A549 (cell line): ENCODE measurements around the gene DLL4. TPM values are rescaled to one million over a fixed set of nuclear protein-coding genes. Genes with fewer than 3 reads are reported as not detected.

Source experiments
- ATAC-seq, 2 experiments: fragments of 200-7000 bp in 1 of 2; fragments of >200 bp in 1 of 2; cut with Nextera tagmentation in 1 of 2; cut with Tn5 transposase in 1 of 2; 3 replicates each; pipeline versions ENCODE4 v1.8.0 to v1.9.1; 2018 to 2020; ENCODE audit warnings: mild to moderate bottlenecking in 1 of 2, moderate library complexity in 1 of 2
- CTCF ChIA-PET: fragments of 300-600 bp; sonication (Branson Sonifier 250); formaldehyde crosslinking; extraction: SDS; loops from one replicate; lab custom pipeline; 2021; ENCODE audit warnings: antibody characterized with exemption, inconsistent platforms; lab: Yijun Ruan, JAX
- POLR2A ChIA-PET: fragments of 350-600 bp; formaldehyde crosslinking; extraction: SDS; loops from one replicate; lab custom pipeline; 2021; ENCODE audit warnings: antibody characterized with exemption, inconsistent platforms; lab: Yijun Ruan, JAX
- DNase-seq, 2 experiments: peaks; one replicate each; pipeline versions ENCODE4 v3.0.0 to v3.0.0-alpha.2; 2011 to 2016; ENCODE audit warnings: low read depth in 1 of 2, low spot score in 1 of 2
- FAIRE-seq: peaks from 2 replicates; lab custom pipeline; 2011; peaks lifted over from hg19 to GRCh38; lab: Jason Lieb, UNC
- H3K27ac ChIP-seq, 2 experiments: fragments of >200 bp; sonication (Bioruptor Twin); formaldehyde crosslinking; 3 replicates each; pipeline ENCODE4 v1.5.1; 2016 to 2017
- H3K4me1 ChIP-seq: fragments of >200 bp; sonication (Bioruptor Twin); formaldehyde crosslinking; 3 replicates; pipeline ENCODE4 v1.6.1; 2016
- H3K4me2 ChIP-seq: fragments of >200 bp; sonication (Bioruptor Twin); formaldehyde crosslinking; 3 replicates; pipeline ENCODE4 v1.6.1; 2016
- H3K4me3 ChIP-seq: fragments of >200 bp; sonication (Bioruptor Twin); formaldehyde crosslinking; 3 replicates; pipeline ENCODE4 v1.5.1; 2016
- H3K9me3 ChIP-seq: fragments of >200 bp; sonication (Bioruptor Twin); formaldehyde crosslinking; 3 replicates; pipeline ENCODE4 v1.6.1; 2016
- CEBPB ChIP-seq, 2 experiments: fragments of >200 bp in 1 of 2; sonication (Bioruptor Twin) in 1 of 2; formaldehyde crosslinking in 1 of 2; IDR thresholded peaks; 2 replicates each; pipeline ENCODE4 v1.6.1; 2012 to 2016
- CHD4 ChIP-seq: fragments of 200-600 bp; sonication (generic); IDR thresholded peaks from 2 replicates; pipeline ENCODE4 v1.6.1; 2016; ENCODE audit warnings: antibody characterized with exemption, mild to moderate bottlenecking, borderline replicate concordance
- EHF ChIP-seq: fragments of 250-450 bp; sonication (Bioruptor Pico); IDR thresholded peaks from 2 replicates; pipeline ENCODE4 v1.5.0; 2020; ENCODE audit warnings: mild to moderate bottlenecking
- EHMT2 ChIP-seq: fragments of 200-600 bp; sonication (generic); IDR thresholded peaks from 2 replicates; pipeline ENCODE4 v1.6.1; 2016; ENCODE audit warnings: antibody characterized with exemption, low read depth, mild to moderate bottlenecking, moderate library complexity
- FOSL2 ChIP-seq, 2 experiments: fragments of 450-650 bp in 1 of 2; fragments of >200 bp in 1 of 2; sonication (Bioruptor Twin) in 1 of 2; formaldehyde crosslinking; IDR thresholded peaks; 2 replicates each; pipeline versions ENCODE4 v1.5.0 to v1.6.1; 2016 to 2020; ENCODE audit warnings: mild to moderate bottlenecking in 1 of 2, moderate library complexity in 1 of 2
- KDM1A ChIP-seq: fragments of 200-600 bp; sonication (generic); IDR thresholded peaks from 2 replicates; pipeline ENCODE4 v1.6.1; 2016; ENCODE audit warnings: low read depth, mild to moderate bottlenecking
- MAZ ChIP-seq: fragments of 150-350 bp; IDR thresholded peaks from 2 replicates; pipeline ENCODE4 v1.6.1; 2014; ENCODE audit warnings: antibody characterized with exemption, low read depth, low read length, borderline replicate concordance
- RARB ChIP-seq: fragments of 250-450 bp; sonication (Bioruptor Pico); IDR thresholded peaks from 2 replicates; pipeline ENCODE4 v1.8.0; 2021; ENCODE audit warnings: mild to moderate bottlenecking, moderate library complexity
- RNF2 ChIP-seq: fragments of 200-600 bp; sonication (generic); IDR thresholded peaks from 2 replicates; pipeline ENCODE4 v1.6.1; 2016; ENCODE audit warnings: low read depth, mild to moderate bottlenecking, antibody characterized with exemption, moderate library complexity, borderline replicate concordance
- SMC3 ChIP-seq: fragments of >200 bp; sonication (Bioruptor Twin); formaldehyde crosslinking; IDR thresholded peaks from 3 replicates; pipeline ENCODE4 v1.6.1; 2018; ENCODE audit warnings: inconsistent platforms
- TP53 ChIP-seq: fragments of 250-450 bp; sonication (Bioruptor Pico); IDR thresholded peaks from 2 replicates; pipeline ENCODE4 v1.5.0; 2021; ENCODE audit warnings: mild to moderate bottlenecking, moderate library complexity
- ZFP36 ChIP-seq: fragments of 450-650 bp; IDR thresholded peaks from 2 replicates; pipeline ENCODE4 v1.6.1; 2014; ENCODE audit warnings: borderline replicate concordance; ENCODE audit not compliant: partially characterized antibody
- ZNF302 ChIP-seq: fragments of 250-450 bp; sonication (Bioruptor Pico); IDR thresholded peaks from 2 replicates; pipeline ENCODE4 v1.9.0; 2021; ENCODE audit warnings: inconsistent platforms, mild to moderate bottlenecking, moderate library complexity
- ZSCAN20 ChIP-seq: fragments of 250-450 bp; sonication (Bioruptor Pico); IDR thresholded peaks from 2 replicates; pipeline ENCODE4 v1.8.0; 2022; ENCODE audit warnings: mild to moderate bottlenecking, moderate library complexity
- WGBS: methylation state at CpG from one replicate; pipeline ENCODE4 v1.1.6; 2017; ENCODE audit errors: missing lambda C conversion rate; 5-methylcytosine and 5-hydroxymethylcytosine counted together
- polyA plus RNA-seq, 4 experiments: library from polyadenylated mRNA; depleted of rRNA in 3 of 4; stranded (reverse); fragments of >200 nt; fragmentation: RNase III in 1 of 4; extraction: RNeasy Plus Mini Kit Qiagen cat#74134 plus additional on column Dnase treatment in 1 of 4; gene quantifications; 2 replicates in 3 of 4; 3 replicates in 1 of 4; pipeline ENCODE4 v1.2.3, GENCODE V29; 2011 to 2017
- TF ChIP-seq, protein P1 (sequence below): fragments of 250-450 bp; sonication (Bioruptor Pico); IDR thresholded peaks from 2 replicates; pipeline ENCODE4 v1.5.0; 2020; ENCODE audit warnings: low read depth, mild to moderate bottlenecking, moderate library complexity
- TF ChIP-seq, protein P2 (sequence below): IDR thresholded peaks from 2 replicates; pipeline ENCODE4 v1.6.1; 2012
- TF ChIP-seq, protein P3 (sequence below): IDR thresholded peaks from 2 replicates; pipeline ENCODE4 v1.6.1; 2012
- TF ChIP-seq, protein P4 (sequence below): fragments of 150-350 bp; IDR thresholded peaks from 2 replicates; pipeline ENCODE4 v1.6.1; 2014; ENCODE audit warnings: low read depth, mild to moderate bottlenecking, low read length
- TF ChIP-seq, protein P5 (sequence below): fragments of >200 bp; sonication (Bioruptor Twin); formaldehyde crosslinking; IDR thresholded peaks from 3 replicates; pipeline ENCODE4 v1.6.1; 2016
- TF ChIP-seq, protein P6 (sequence below): fragments of 250-450 bp; sonication (Bioruptor Pico); IDR thresholded peaks from 2 replicates; pipeline ENCODE4 v1.5.0; 2021; ENCODE audit warnings: mild to moderate bottlenecking, moderate library complexity, borderline replicate concordance

DLL4 gene
- polyA plus RNA-seq, 2 of the 4 experiments (the other 2 are of a cell fraction) = 0.09 to 0.28 TPM

DNA sequence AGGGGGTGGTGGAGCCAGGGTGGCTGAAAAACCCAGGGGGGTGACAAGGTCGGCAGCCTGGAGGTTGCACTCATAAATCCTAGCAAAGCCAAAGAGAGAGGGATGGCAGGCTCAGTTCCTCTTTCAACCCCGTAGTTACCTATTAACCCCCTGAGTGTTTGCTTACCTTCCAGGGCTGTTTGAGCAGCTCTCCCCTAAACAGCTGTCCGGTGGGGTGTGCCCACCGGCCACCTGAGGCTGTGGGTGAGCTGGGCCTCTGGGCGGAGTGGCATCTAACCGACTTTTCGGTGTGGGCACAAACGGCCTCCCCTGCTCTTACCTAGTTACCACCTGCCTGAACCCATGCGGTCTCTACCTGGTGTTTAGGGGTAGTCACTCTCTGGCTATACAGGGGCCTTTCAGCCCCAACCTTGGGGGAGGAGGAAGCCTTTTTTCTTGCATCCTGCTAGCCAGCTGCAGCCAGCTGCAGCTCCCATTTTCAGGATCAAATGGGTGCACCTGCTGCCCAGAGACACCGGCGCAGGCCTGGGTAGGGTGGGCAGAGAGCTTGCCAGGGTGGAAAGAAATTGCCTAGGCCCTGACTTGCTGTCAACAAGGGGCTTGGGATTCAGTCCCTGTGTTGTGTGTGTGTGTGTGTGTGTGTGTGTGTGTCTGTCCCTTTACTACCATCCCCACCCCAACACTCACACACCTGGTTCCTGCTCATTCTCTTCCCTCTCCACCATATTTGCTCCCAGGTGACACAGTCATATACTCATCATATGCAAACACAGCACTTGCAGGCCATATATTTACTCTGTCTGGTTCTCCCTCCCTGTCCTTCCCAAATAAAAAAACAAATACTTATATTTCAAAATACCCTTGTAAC lies 3.7 kb downstream of the DLL4 start:
- no peak overlapping the region for H3K4me2 ChIP-seq
- H3K4me3 ChIP-seq = no peak overlapping the region
- no peak overlapping the region for H3K27ac ChIP-seq
- ATAC-seq = no peak
- POLR2A ChIA-PET = no interaction called here
- FAIRE-seq = no peak
- WGBS = 49% methylated on average over 11 of the region's 11 CpGs
- H3K9me3 ChIP-seq = no peaks in the 10 kb centered on the region
- TF ChIP-seq ZSCAN20 (CRISPR knock-in tag) (no peak), KDM1A (no peak), EHF (CRISPR knock-in tag) (no peak), SMC3 (no peak), RARB (CRISPR knock-in tag) (no peak), ZFP36 (no peak), CHD4 (no peak)
- TF ChIP-seq, protein P1, sequence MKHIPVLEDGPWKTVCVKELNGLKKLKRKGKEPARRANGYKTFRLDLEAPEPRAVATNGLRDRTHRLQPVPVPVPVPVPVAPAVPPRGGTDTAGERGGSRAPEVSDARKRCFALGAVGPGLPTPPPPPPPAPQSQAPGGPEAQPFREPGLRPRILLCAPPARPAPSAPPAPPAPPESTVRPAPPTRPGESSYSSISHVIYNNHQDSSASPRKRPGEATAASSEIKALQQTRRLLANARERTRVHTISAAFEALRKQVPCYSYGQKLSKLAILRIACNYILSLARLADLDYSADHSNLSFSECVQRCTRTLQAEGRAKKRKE (CRISPR knock-in tag) = no peak
- TF ChIP-seq, protein P2, sequence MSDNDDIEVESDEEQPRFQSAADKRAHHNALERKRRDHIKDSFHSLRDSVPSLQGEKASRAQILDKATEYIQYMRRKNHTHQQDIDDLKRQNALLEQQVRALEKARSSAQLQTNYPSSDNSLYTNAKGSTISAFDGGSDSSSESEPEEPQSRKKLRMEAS = no peak
- TF ChIP-seq, protein P3, sequence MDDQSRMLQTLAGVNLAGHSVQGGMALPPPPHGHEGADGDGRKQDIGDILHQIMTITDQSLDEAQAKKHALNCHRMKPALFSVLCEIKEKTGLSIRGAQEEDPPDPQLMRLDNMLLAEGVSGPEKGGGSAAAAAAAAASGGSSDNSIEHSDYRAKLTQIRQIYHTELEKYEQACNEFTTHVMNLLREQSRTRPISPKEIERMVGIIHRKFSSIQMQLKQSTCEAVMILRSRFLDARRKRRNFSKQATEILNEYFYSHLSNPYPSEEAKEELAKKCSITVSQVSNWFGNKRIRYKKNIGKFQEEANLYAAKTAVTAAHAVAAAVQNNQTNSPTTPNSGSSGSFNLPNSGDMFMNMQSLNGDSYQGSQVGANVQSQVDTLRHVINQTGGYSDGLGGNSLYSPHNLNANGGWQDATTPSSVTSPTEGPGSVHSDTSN = no peak
- TF ChIP-seq, protein P4, sequence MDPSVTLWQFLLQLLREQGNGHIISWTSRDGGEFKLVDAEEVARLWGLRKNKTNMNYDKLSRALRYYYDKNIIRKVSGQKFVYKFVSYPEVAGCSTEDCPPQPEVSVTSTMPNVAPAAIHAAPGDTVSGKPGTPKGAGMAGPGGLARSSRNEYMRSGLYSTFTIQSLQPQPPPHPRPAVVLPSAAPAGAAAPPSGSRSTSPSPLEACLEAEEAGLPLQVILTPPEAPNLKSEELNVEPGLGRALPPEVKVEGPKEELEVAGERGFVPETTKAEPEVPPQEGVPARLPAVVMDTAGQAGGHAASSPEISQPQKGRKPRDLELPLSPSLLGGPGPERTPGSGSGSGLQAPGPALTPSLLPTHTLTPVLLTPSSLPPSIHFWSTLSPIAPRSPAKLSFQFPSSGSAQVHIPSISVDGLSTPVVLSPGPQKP = no peak
- CTCF ChIA-PET = interaction anchor here (1.3 to 6.8 kb wide), 4 partner anchors 8 to 252 kb away, joined by 3 to 70 read pairs (median 14); no protein-coding TSS in a partner anchor
- DNase-seq = no peak
- peaks cover 27% of the 10 kb centered on the region; the same call in 1 of the 3 replicates for H3K4me1 ChIP-seq

DNA sequence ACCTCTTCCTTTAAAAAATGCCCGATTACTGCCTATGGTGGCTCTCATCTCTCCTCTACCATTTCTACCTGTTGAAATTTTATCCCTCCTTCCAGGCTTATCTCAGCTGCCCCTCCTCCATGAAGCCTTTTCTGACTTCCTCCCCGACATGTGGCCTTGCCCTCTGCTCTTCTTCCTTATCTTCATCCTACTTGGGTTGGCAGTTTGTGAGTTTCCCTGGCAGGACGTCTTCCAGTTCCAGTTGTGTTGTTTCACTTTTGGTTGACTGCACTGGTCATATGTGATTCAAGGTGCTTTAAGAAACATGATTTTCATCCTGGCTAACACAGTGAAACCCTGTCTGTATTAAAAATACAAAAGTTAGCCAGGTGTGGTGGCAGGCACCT lies 4.4 kb downstream of the DLL4 start:
- no peak overlapping the region for H3K4me2 ChIP-seq
- H3K4me3 ChIP-seq = no peak overlapping the region
- FAIRE-seq = no peak
- H3K27ac ChIP-seq = no peak overlapping the region
- no peak for DNase-seq
- H3K9me3 ChIP-seq = no peaks in the 10 kb centered on the region
- CTCF ChIA-PET = interaction anchor here (0.6 to 6.8 kb wide), 4 partner anchors 7 to 252 kb away, joined by 3 to 70 read pairs (median 12); no protein-coding TSS in a partner anchor
- ATAC-seq = no peak
- WGBS = 52% methylated on average over 3 of the region's 3 CpGs
- peaks cover 28% of the 10 kb centered on the region; the same call in 2 of the 3 replicates for H3K4me1 ChIP-seq
- TF ChIP-seq, protein P5, sequence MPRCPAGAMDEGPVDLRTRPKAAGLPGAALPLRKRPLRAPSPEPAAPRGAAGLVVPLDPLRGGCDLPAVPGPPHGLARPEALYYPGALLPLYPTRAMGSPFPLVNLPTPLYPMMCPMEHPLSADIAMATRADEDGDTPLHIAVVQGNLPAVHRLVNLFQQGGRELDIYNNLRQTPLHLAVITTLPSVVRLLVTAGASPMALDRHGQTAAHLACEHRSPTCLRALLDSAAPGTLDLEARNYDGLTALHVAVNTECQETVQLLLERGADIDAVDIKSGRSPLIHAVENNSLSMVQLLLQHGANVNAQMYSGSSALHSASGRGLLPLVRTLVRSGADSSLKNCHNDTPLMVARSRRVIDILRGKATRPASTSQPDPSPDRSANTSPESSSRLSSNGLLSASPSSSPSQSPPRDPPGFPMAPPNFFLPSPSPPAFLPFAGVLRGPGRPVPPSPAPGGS = no peak
- TF ChIP-seq TP53 = no peak
- TF ChIP-seq ZFP36 = no peak
- TF ChIP-seq ZNF302 (CRISPR knock-in tag) = no peak
- no peak for TF ChIP-seq KDM1A
- TF ChIP-seq MAZ = no peak
- TF ChIP-seq, protein P1 (CRISPR knock-in tag) = no peak
- TF ChIP-seq EHMT2 = no peak
- TF ChIP-seq CEBPB (IDR thresholded peaks at IDR 0.05) = no peak
- TF ChIP-seq, protein P6, sequence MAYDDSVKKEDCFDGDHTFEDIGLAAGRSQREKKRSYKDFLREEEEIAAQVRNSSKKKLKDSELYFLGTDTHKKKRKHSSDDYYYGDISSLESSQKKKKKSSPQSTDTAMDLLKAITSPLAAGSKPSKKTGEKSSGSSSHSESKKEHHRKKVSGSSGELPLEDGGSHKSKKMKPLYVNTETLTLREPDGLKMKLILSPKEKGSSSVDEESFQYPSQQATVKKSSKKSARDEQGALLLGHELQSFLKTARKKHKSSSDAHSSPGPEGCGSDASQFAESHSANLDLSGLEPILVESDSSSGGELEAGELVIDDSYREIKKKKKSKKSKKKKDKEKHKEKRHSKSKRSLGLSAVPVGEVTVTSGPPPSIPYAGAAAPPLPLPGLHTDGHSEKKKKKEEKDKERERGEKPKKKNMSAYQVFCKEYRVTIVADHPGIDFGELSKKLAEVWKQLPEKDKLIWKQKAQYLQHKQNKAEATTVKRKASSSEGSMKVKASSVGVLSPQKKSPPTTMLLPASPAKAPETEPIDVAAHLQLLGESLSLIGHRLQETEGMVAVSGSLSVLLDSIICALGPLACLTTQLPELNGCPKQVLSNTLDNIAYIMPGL (CRISPR knock-in tag) = no peak
- TF ChIP-seq FOSL2 (IDR thresholded peaks at IDR 0.05) = no peak
- no peak for TF ChIP-seq FOSL2 (CRISPR knock-in tag; IDR thresholded peaks at IDR 0.05)
- TF ChIP-seq RNF2 = no peak
- TF ChIP-seq, all 56 proteins: peak for 0
- POLR2A ChIA-PET = no interaction called here
